H9 (cell line): ENCODE results near the gene SLC25A40. TPM values are rescaled to one million over a fixed set of nuclear protein-coding genes. Genes with fewer than 3 reads are reported as not detected.

ENCODE experiments used
- DNase-seq: peaks from one replicate; pipeline ENCODE4 v3.0.0-alpha.2; 2017
- H2AFZ ChIP-seq: one replicate; pipeline ENCODE4 v1.6.1; 2013; ENCODE audit warnings: mild to moderate bottlenecking, low read length, control low read depth, moderate library complexity
- H2AK5ac ChIP-seq: 2 replicates; pipeline ENCODE4 v1.6.1; 2013; ENCODE audit warnings: low read length, control low read depth, mixed read lengths; ENCODE audit not compliant: insufficient read length
- H2BK120ac ChIP-seq: one replicate; pipeline ENCODE4 v1.6.1; 2013; ENCODE audit warnings: low read depth, mild to moderate bottlenecking, low read length, control low read depth, inconsistent platforms; ENCODE audit not compliant: poor library complexity, severe bottlenecking
- H2BK12ac ChIP-seq: 2 replicates; pipeline ENCODE4 v1.6.1; 2013; ENCODE audit warnings: low read length, control low read depth, mixed read lengths, low read depth; ENCODE audit not compliant: insufficient read length
- H2BK15ac ChIP-seq: 2 replicates; pipeline ENCODE4 v1.6.1; 2013; ENCODE audit warnings: low read depth, low read length, control low read depth
- H2BK20ac ChIP-seq: one replicate; pipeline ENCODE4 v1.6.1; 2013; ENCODE audit warnings: low read depth, mild to moderate bottlenecking, low read length, control low read depth, inconsistent platforms; ENCODE audit not compliant: poor library complexity, severe bottlenecking
- H2BK5ac ChIP-seq: 2 replicates; pipeline ENCODE4 v1.6.1; 2013; ENCODE audit warnings: low read length, control low read depth, mixed read lengths; ENCODE audit not compliant: insufficient read length
- H3K14ac ChIP-seq: 2 replicates; pipeline ENCODE4 v1.6.1; 2013; ENCODE audit warnings: low read length, control low read depth; ENCODE audit not compliant: insufficient read depth
- H3K18ac ChIP-seq: 2 replicates; pipeline ENCODE4 v1.6.1; 2013; ENCODE audit warnings: low read depth, mild to moderate bottlenecking, mixed read lengths, low read length, control low read depth; ENCODE audit not compliant: insufficient read length
- H3K23ac ChIP-seq: 2 replicates; pipeline ENCODE4 v1.6.1; 2013; ENCODE audit warnings: low read length, control low read depth, mixed read lengths, low read depth; ENCODE audit not compliant: insufficient read length
- H3K23me2 ChIP-seq: 2 replicates; pipeline ENCODE4 v1.6.1; 2013; ENCODE audit warnings: low read depth, mild to moderate bottlenecking, mixed read lengths, low read length, control low read depth; ENCODE audit not compliant: insufficient read length, poor library complexity, severe bottlenecking
- H3K27ac ChIP-seq: 2 replicates; pipeline ENCODE4 v1.5.1; 2013; ENCODE audit warnings: low read length, control low read depth, mixed read lengths, low read depth; ENCODE audit not compliant: insufficient read length
- H3K27me3 ChIP-seq: 2 replicates; pipeline ENCODE4 v1.6.1; 2013; ENCODE audit warnings: low read length, control low read depth, inconsistent platforms; ENCODE audit not compliant: insufficient read depth
- H3K4ac ChIP-seq: 2 replicates; pipeline ENCODE4 v1.6.1; 2013; ENCODE audit warnings: low read depth, mild to moderate bottlenecking, control low read depth, inconsistent platforms, low read length, moderate library complexity
- H3K4me1 ChIP-seq: 2 replicates; pipeline ENCODE4 v1.6.1; 2013; ENCODE audit warnings: low read length, control low read depth, inconsistent platforms; ENCODE audit not compliant: insufficient read depth
- H3K4me2 ChIP-seq: 2 replicates; pipeline ENCODE4 v1.6.1; 2013; ENCODE audit warnings: low read length, control low read depth, mixed read lengths; ENCODE audit not compliant: insufficient read length, insufficient read depth
- H3K56ac ChIP-seq: 2 replicates; pipeline ENCODE4 v1.6.1; 2013; ENCODE audit warnings: low read depth, mild to moderate bottlenecking, mixed read lengths, low read length, control low read depth; ENCODE audit not compliant: insufficient read length
- H3K79me1 ChIP-seq: 2 replicates; pipeline ENCODE4 v1.6.1; 2013; ENCODE audit warnings: low read depth, mild to moderate bottlenecking, moderate library complexity, low read length, control low read depth, inconsistent platforms; ENCODE audit not compliant: insufficient read depth, poor library complexity, severe bottlenecking
- H3K79me2 ChIP-seq: 2 replicates; pipeline ENCODE4 v1.6.1; 2013; ENCODE audit warnings: low read length, control low read depth, inconsistent platforms; ENCODE audit not compliant: insufficient read depth
- H3K9ac ChIP-seq: 2 replicates; pipeline ENCODE4 v1.6.1; 2013; ENCODE audit warnings: low read length, control low read depth, mixed read lengths; ENCODE audit not compliant: insufficient read length; ENCODE audit errors: extremely low read depth
- H3K9me3 ChIP-seq: one replicate; pipeline ENCODE4 v1.6.1; 2013; ENCODE audit warnings: low read depth, low read length, inconsistent platforms; ENCODE audit not compliant: control insufficient read depth
- H3T11ph ChIP-seq: one replicate; pipeline ENCODE4 v1.6.1; 2013; ENCODE audit warnings: mild to moderate bottlenecking, low read length, control low read depth, inconsistent platforms
- H4K20me1 ChIP-seq: one replicate; pipeline ENCODE4 v1.6.1; 2013; ENCODE audit not compliant: control insufficient read depth, insufficient read length, insufficient read depth
- H4K5ac ChIP-seq: 2 replicates; pipeline ENCODE4 v1.6.1; 2013; ENCODE audit warnings: low read depth, mild to moderate bottlenecking, mixed read lengths, low read length, control low read depth; ENCODE audit not compliant: insufficient read length
- H4K8ac ChIP-seq: replicated peaks from 2 replicates; pipeline ENCODE4 v1.6.1; 2013; ENCODE audit warnings: low read length, control low read depth, mixed read lengths, low read depth; ENCODE audit not compliant: insufficient read length
- H4K91ac ChIP-seq: 2 replicates; pipeline ENCODE4 v1.6.1; 2013; ENCODE audit warnings: low read depth, mild to moderate bottlenecking, moderate library complexity, mixed read lengths, low read length, control low read depth; ENCODE audit not compliant: insufficient read length
- H3K27ac Mint-ChIP-seq, 3 experiments: 2 replicates in 2 of 3; 3 replicates in 1 of 3; pipeline ENCODE4 v1.8.0; 2020 to 2021; ENCODE audit warnings: mixed read lengths in 3 of 3, mild to moderate bottlenecking in 1 of 3, moderate library complexity in 1 of 3
- H3K27me3 Mint-ChIP-seq: 2 replicates; pipeline ENCODE4 v1.8.0; 2021; ENCODE audit warnings: low read depth, mild to moderate bottlenecking, moderate library complexity, mixed read lengths
- H3K36me3 Mint-ChIP-seq, 3 experiments: 2 replicates in 2 of 3; 3 replicates in 1 of 3; pipeline ENCODE4 v1.8.0; 2020 to 2021; ENCODE audit warnings: low read depth in 3 of 3, mixed read lengths in 3 of 3; ENCODE audit not compliant: insufficient read depth in 1 of 3
- H3K4me1 Mint-ChIP-seq, 2 experiments: 2 replicates each; pipeline ENCODE4 v1.8.0; 2020; ENCODE audit warnings: mixed read lengths in 2 of 2
- H3K4me3 Mint-ChIP-seq, 2 experiments: 2 replicates in 1 of 2; 3 replicates in 1 of 2; pipeline ENCODE4 v1.8.0; 2020 to 2021; ENCODE audit warnings: mild to moderate bottlenecking in 2 of 2, mixed read lengths in 2 of 2, moderate library complexity in 1 of 2
- H3K9me3 Mint-ChIP-seq, 2 experiments: 2 replicates in 1 of 2; 3 replicates in 1 of 2; pipeline ENCODE4 v1.8.0; 2020; ENCODE audit warnings: mild to moderate bottlenecking in 2 of 2, mixed read lengths in 2 of 2, moderate library complexity in 1 of 2
- WGBS: extraction: QIAGEN DNeasy Blood & Tissue Kit; methylation state at CpG from one replicate; pipeline ENCODE4 v1.1.7; 2013; ENCODE audit warnings: missing lambda C conversion rate, low lambda C conversion rate, mixed read lengths; ENCODE audit not compliant: insufficient read length; ENCODE audit errors: extremely low coverage; 5-methylcytosine and 5-hydroxymethylcytosine counted together
- total RNA-seq: library from RNA; stranded (reverse); gene quantifications from 2 replicates; pipeline ENCODE4 v1.2.1, GENCODE V29; 2021
- TF ChIP-seq, protein P1 (sequence below): fragments of 200-600 bp; sonication (generic); conservative IDR thresholded peaks from 3 replicates; pipeline ENCODE4 v1.8.0; 2021; ENCODE audit warnings: antibody characterized with exemption, mild to moderate bottlenecking

SLC25A40 gene
- total RNA-seq, 1 experiment from 2014 or later: 10.4 TPM

DNA sequence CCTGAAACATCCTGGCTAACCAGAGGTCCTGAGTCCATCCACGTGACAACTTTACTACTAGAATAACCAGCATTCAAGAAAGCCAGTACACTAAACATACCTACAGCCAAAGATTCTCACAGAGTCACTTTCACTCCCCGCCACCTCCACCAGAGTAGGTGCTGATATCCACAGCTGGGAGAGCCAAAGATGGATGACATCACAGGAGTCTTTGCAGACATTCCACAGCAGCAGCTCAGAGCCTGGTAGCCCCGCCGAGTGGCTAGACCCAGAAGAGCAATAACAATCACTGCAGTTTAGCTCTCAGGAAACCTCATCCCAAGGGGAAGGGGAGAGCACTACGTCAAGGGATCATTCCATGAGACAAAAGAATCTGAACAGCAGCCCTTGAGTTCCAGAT lies 44.4 kb upstream of the SLC25A40 start:
- Histone ChIP-seq H2AK5ac (no peak overlapping the region), H2BK120ac (no peak overlapping the region), H2AFZ (no peak overlapping the region), H3K79me2 (no peaks in the 10 kb centered on the region), H3K23ac (no peak overlapping the region), H4K8ac (no peak overlapping the region), H3K56ac (no peak overlapping the region), H3T11ph (no peak overlapping the region), H3K27ac (no peak overlapping the region), H3K23me2 (no peaks in the 10 kb centered on the region), H2BK5ac (no peak overlapping the region), H3K4me1 (no peaks in the 10 kb centered on the region), H3K18ac (no peak overlapping the region), H2BK12ac (no peak overlapping the region), H3K9ac (no peak overlapping the region), H4K91ac (no peak overlapping the region), H3K4me2 (no peak overlapping the region), H2BK15ac (no peak overlapping the region), H4K20me1 (no peaks in the 10 kb centered on the region), H3K4ac (no peak overlapping the region), H4K5ac (no peak overlapping the region), H2BK20ac (no peak overlapping the region), H3K27me3 (no peaks in the 10 kb centered on the region), H3K79me1 (no peaks in the 10 kb centered on the region), H3K14ac (no peak overlapping the region), H3K9me3 (no peaks in the 10 kb centered on the region)
- Mint-ChIP-seq H3K4me3 (no peak overlapping the region), H3K27ac (no peak overlapping the region), H3K36me3 (no peaks in the 10 kb centered on the region), H3K27me3 (no peaks in the 10 kb centered on the region), H3K4me1 (peaks cover 7% of the 10 kb centered on the region in 2 experiments), H3K9me3 (no peaks in the 10 kb centered on the region)
- TF ChIP-seq, protein P1, sequence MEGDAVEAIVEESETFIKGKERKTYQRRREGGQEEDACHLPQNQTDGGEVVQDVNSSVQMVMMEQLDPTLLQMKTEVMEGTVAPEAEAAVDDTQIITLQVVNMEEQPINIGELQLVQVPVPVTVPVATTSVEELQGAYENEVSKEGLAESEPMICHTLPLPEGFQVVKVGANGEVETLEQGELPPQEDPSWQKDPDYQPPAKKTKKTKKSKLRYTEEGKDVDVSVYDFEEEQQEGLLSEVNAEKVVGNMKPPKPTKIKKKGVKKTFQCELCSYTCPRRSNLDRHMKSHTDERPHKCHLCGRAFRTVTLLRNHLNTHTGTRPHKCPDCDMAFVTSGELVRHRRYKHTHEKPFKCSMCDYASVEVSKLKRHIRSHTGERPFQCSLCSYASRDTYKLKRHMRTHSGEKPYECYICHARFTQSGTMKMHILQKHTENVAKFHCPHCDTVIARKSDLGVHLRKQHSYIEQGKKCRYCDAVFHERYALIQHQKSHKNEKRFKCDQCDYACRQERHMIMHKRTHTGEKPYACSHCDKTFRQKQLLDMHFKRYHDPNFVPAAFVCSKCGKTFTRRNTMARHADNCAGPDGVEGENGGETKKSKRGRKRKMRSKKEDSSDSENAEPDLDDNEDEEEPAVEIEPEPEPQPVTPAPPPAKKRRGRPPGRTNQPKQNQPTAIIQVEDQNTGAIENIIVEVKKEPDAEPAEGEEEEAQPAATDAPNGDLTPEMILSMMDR: peak; percentile 27; the same call in 1 of the 3 replicates
- DNase-seq: no peak
- no CpG with 5 or more reads among the region's 5 CpGs for WGBS
